Measurements from ENCODE around the gene MYBL2. TPM values are rescaled to one million over a fixed set of nuclear protein-coding genes. Genes with fewer than 3 reads are reported as not detected.

The MYBL2 gene
- total and polyA plus RNA-seq, 2 experiments from 2014 or later, result 6.1 to 11.7 TPM

GRCh38 chr20:43658069-43658722 is 8.7 kb upstream of the MYBL2 start:
- H3K4me1 ChIP-seq (ENCODE audit: insufficient read depth), result no peaks in the 10 kb centered on the region
- H4K20me1 ChIP-seq (ENCODE audit: insufficient read depth), result no peaks in the 10 kb centered on the region
- peak overlapping the region; percentile 84 for H3K4me3 ChIP-seq
- no peaks in the 10 kb centered on the region for H3K27me3 ChIP-seq (replicated peaks; ENCODE audit: insufficient read depth)
- H3K4me2 ChIP-seq (ENCODE audit: unreplicated experiment), result peak overlapping the region; percentile 97
- H3K9me3 ChIP-seq (ENCODE audit: low read depth), result no peaks in the 10 kb centered on the region
- no peaks in the 10 kb centered on the region for H3K9me2 ChIP-seq (ENCODE audit: insufficient read depth)
- H3F3A ChIP-seq (ENCODE audit: insufficient read depth), result no peaks in the 10 kb centered on the region
- WGBS, 2 experiments (ENCODE audit: low coverage in 1 of 2, low lambda C conversion rate in 2 of 2, missing lambda C conversion rate in 2 of 2), result 70 to 72% methylated on average over 11 of the region's 11 CpGs
- peak overlapping the region; percentile 98 for H2AFZ ChIP-seq
- no peaks in the 10 kb centered on the region for H3K79me2 ChIP-seq (ENCODE audit: insufficient read depth)
- TF ChIP-seq EZH2phosphoT487 (IDR thresholded peaks at IDR 0.05; ENCODE audit: insufficient read depth, low read depth) (no peak), EZH2 (IDR thresholded peaks at IDR 0.05; ENCODE audit: insufficient read depth, poor library complexity, severe bottlenecking) (no peak)
- in situ Hi-C loops (cut with MboI), result no loop called here
- no peaks in the 10 kb centered on the region for H3K36me3 ChIP-seq (ENCODE audit: low read depth)
- H3K27ac ChIP-seq, result peak overlapping the region; percentile 35
- peak; percentile 63 for DNase-seq
- peak overlapping the region; percentile 76 for H3K9ac ChIP-seq

DNA sequence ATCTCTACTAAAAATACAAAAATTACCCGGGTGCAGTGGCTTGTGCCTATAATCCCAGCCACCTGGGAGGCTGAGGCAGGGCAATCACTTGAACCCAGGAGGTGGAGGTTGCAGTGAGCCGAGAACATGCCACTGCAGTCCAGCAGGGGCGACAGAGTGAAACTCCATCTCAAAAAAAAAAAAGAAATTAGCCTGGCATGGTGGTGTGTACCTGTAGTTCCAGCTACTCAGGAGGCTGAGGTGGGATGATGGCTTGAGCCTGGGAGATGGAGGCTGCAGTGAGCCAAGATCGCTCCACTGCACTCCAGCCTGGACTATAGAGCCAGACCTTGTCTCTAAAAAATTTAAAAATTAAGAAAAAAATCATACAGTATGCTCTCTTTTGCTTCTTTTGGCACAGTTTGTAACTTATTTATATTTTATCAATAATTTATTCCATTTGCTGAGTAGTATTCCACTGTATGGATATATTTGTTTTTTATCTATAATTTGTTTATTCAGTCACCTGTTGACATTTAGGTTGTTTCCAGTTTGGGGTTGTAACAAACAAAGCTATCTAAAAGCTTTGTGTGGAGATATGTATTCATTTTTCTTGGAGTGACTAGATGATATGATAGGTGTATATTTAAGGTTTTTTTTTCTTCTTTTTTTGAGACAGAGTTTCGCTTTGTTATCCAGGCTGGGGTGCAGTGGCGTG is 8.0 kb upstream of the MYBL2 start:
- Histone ChIP-seq H3K4me1 (ENCODE audit: insufficient read depth) (no peaks in the 10 kb centered on the region), H3K36me3 (ENCODE audit: low read depth) (no peaks in the 10 kb centered on the region), H3K79me2 (ENCODE audit: insufficient read depth) (no peaks in the 10 kb centered on the region), H3K4me2 (ENCODE audit: unreplicated experiment) (no peak overlapping the region), H3K9ac (no peak overlapping the region), H3K4me3 (no peak overlapping the region), H3K27ac (no peak overlapping the region), H3K27me3 (replicated peaks; ENCODE audit: insufficient read depth) (no peaks in the 10 kb centered on the region), H4K20me1 (ENCODE audit: insufficient read depth) (no peaks in the 10 kb centered on the region), H3K9me2 (ENCODE audit: insufficient read depth) (no peaks in the 10 kb centered on the region), H2AFZ (no peak overlapping the region), H3K9me3 (ENCODE audit: low read depth) (no peaks in the 10 kb centered on the region), H3F3A (ENCODE audit: insufficient read depth) (no peaks in the 10 kb centered on the region)
- no peak for DNase-seq
- no peak for TF ChIP-seq EZH2phosphoT487 (IDR thresholded peaks at IDR 0.05; ENCODE audit: insufficient read depth, low read depth)
- TF ChIP-seq EZH2 (IDR thresholded peaks at IDR 0.05; ENCODE audit: insufficient read depth, poor library complexity, severe bottlenecking), result no peak
- WGBS, 2 experiments (ENCODE audit: low coverage in 1 of 2, low lambda C conversion rate in 2 of 2, missing lambda C conversion rate in 2 of 2), result 89% methylated on average over 6 of the region's 6 CpGs
- in situ Hi-C loops (cut with MboI), result no loop called here

- peak; percentile 53 for DNase-seq
These were observed 3.8 kb upstream of the MYBL2 start for GRCh38 chr20:43662943-43663655.

GRCh38 chr20:43665466-43666176 is 1.3 kb upstream of the MYBL2 start:
- Histone ChIP-seq H3F3A (ENCODE audit: insufficient read depth) (peaks cover 5% of the 10 kb centered on the region; the same call in 1 of the 2 replicates), H3K4me2 (ENCODE audit: unreplicated experiment) (no peak overlapping the region), H3K79me2 (ENCODE audit: insufficient read depth) (no peaks in the 10 kb centered on the region), H3K4me1 (ENCODE audit: insufficient read depth) (peaks cover 6% of the 10 kb centered on the region; the same call in 1 of the 2 replicates), H3K9me3 (ENCODE audit: low read depth) (no peaks in the 10 kb centered on the region), H3K27ac (no peak overlapping the region), H3K9me2 (ENCODE audit: insufficient read depth) (no peaks in the 10 kb centered on the region), H3K36me3 (ENCODE audit: low read depth) (no peaks in the 10 kb centered on the region), H3K4me3 (no peak overlapping the region), H3K27me3 (replicated peaks; ENCODE audit: insufficient read depth) (no peaks in the 10 kb centered on the region), H2AFZ (no peak overlapping the region), H4K20me1 (ENCODE audit: insufficient read depth) (no peaks in the 10 kb centered on the region), H3K9ac (no peak overlapping the region)
- no peak for DNase-seq
- WGBS, 2 experiments (ENCODE audit: low coverage in 1 of 2, low lambda C conversion rate in 2 of 2, missing lambda C conversion rate in 2 of 2), result 74% methylated on average over 6 of the region's 6 CpGs
- in situ Hi-C loops (cut with MboI), result no loop called here
- TF ChIP-seq EZH2 (IDR thresholded peaks at IDR 0.05; ENCODE audit: insufficient read depth, poor library complexity, severe bottlenecking) (no peak), EZH2phosphoT487 (IDR thresholded peaks at IDR 0.05; ENCODE audit: insufficient read depth, low read depth) (no peak)

More at GRCh38 chr20:43662943-43663655, 3.8 kb upstream of the MYBL2 start:
- Histone ChIP-seq H3K27ac (no peak overlapping the region), H3K36me3 (ENCODE audit: low read depth) (no peaks in the 10 kb centered on the region), H3K9me2 (ENCODE audit: insufficient read depth) (no peaks in the 10 kb centered on the region), H2AFZ (no peak overlapping the region), H3K4me1 (ENCODE audit: insufficient read depth) (peaks cover 6% of the 10 kb centered on the region; the same call in 1 of the 2 replicates), H3K4me2 (ENCODE audit: unreplicated experiment) (no peak overlapping the region), H3K4me3 (no peak overlapping the region), H3F3A (ENCODE audit: insufficient read depth) (peaks cover 5% of the 10 kb centered on the region; the same call in 1 of the 2 replicates), H3K9ac (no peak overlapping the region), H3K27me3 (replicated peaks; ENCODE audit: insufficient read depth) (no peaks in the 10 kb centered on the region), H4K20me1 (ENCODE audit: insufficient read depth) (no peaks in the 10 kb centered on the region), H3K9me3 (ENCODE audit: low read depth) (no peaks in the 10 kb centered on the region), H3K79me2 (ENCODE audit: insufficient read depth) (no peaks in the 10 kb centered on the region)
- 68 to 74% methylated on average over 2 of the region's 2 CpGs for WGBS, 2 experiments (ENCODE audit: low coverage in 1 of 2, low lambda C conversion rate in 2 of 2, missing lambda C conversion rate in 2 of 2)
- in situ Hi-C loops (cut with MboI), result no loop called here
- TF ChIP-seq EZH2phosphoT487 (IDR thresholded peaks at IDR 0.05; ENCODE audit: insufficient read depth, low read depth) (no peak), EZH2 (IDR thresholded peaks at IDR 0.05; ENCODE audit: insufficient read depth, poor library complexity, severe bottlenecking) (no peak)

All from GM23248 (cell line).